DOHH2 (cell line): ENCODE measurements around the gene RUNDC3A.

ENCODE experiments used
- CTCF ChIP-seq: fragments of 200-600 bp; sonication (generic); IDR thresholded peaks from one replicate; pipeline ENCODE4 v1.5.1; 2014; ENCODE audit warnings: antibody characterized with exemption, mild to moderate bottlenecking, low read depth, low read length; ENCODE audit not compliant: poor library complexity, severe bottlenecking
- EZH2phosphoT487 ChIP-seq: fragments of 200-600 bp; sonication (generic); IDR thresholded peaks from 2 replicates; pipeline ENCODE4 v1.6.1; 2017; ENCODE audit warnings: borderline replicate concordance, mild to moderate bottlenecking, antibody characterized with exemption, low read length, moderate library complexity, mixed read lengths

- TF ChIP-seq CTCF: no peak
- TF ChIP-seq EZH2phosphoT487: no peak
Measured at GRCh38 chr17:44326861-44327444, 18.6 kb downstream of the RUNDC3A start.
